ENCODE results near the gene CCDC85C.
A peak's percentile ranks its signal among the peaks of the same experiment; 100 is the strongest.

Gene CCDC85C

GRCh38 chr14:99502989-99503421 lies 101.0 kb downstream of the CCDC85C start:
- H3K4me3 ChIP-seq (ENCODE audit: low read depth, low read length), result no peak overlapping the region
- TF ChIP-seq, protein P1, sequence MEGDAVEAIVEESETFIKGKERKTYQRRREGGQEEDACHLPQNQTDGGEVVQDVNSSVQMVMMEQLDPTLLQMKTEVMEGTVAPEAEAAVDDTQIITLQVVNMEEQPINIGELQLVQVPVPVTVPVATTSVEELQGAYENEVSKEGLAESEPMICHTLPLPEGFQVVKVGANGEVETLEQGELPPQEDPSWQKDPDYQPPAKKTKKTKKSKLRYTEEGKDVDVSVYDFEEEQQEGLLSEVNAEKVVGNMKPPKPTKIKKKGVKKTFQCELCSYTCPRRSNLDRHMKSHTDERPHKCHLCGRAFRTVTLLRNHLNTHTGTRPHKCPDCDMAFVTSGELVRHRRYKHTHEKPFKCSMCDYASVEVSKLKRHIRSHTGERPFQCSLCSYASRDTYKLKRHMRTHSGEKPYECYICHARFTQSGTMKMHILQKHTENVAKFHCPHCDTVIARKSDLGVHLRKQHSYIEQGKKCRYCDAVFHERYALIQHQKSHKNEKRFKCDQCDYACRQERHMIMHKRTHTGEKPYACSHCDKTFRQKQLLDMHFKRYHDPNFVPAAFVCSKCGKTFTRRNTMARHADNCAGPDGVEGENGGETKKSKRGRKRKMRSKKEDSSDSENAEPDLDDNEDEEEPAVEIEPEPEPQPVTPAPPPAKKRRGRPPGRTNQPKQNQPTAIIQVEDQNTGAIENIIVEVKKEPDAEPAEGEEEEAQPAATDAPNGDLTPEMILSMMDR (IDR thresholded peaks at IDR 0.05; ENCODE audit: insufficient read depth, low read depth, low read length, missing control alignments), result no peak
- DNase-seq (ENCODE audit: low read depth), result no peak

- DNase-seq (ENCODE audit: low read depth), result no peak
- TF ChIP-seq, protein P1 (IDR thresholded peaks at IDR 0.05; ENCODE audit: insufficient read depth, low read depth, low read length, missing control alignments), result no peak
- no peak overlapping the region for H3K4me3 ChIP-seq (ENCODE audit: low read depth, low read length)
These were observed 106.1 kb downstream of the CCDC85C start for GRCh38 chr14:99497894-99498293.

DNA sequence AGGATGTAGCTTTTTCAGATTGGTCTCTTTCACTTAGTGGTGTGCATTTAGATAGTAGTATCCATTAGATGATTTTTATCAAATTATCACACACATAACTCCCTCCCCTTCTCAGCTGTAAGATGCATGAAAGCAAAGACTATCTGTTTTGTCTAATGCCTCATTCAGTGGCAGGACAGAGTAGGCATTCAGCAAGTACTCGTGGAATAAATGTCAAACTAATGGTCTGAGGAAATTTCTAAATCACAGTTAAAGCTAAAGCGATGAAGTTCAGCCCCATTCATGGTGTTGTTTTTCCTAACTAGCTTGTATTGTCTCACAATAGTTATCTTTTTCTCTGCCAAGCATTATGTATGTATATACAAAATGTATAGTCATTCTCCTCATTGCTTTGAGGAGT lies 106.7 kb downstream of the CCDC85C start:
- no peak for DNase-seq (ENCODE audit: low read depth)
- TF ChIP-seq, protein P1 (IDR thresholded peaks at IDR 0.05; ENCODE audit: insufficient read depth, low read depth, low read length, missing control alignments), result no peak
- no peak overlapping the region for H3K4me3 ChIP-seq (ENCODE audit: low read depth, low read length)

DNA sequence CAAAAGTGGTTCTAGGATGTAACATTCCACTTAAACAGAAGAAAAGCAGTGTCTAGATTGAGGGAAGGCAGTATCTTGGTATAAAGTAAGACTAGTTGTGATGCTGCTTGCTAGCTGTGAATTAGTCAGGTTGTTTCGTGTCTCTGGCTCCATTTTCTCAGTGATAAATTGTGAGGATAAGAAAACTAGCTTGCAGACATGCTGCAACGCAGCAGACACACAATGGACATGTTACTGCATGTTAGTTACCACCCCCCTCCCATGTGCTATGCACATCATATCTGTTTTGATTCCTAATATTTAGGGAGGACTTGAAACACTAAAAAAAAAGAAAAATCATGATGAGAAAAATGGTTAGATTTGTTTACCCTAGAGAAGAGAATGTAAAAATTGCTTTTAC lies 119.9 kb downstream of the CCDC85C start:
- H3K4me3 ChIP-seq (ENCODE audit: low read depth, low read length), result no peak overlapping the region
- TF ChIP-seq, protein P1 (IDR thresholded peaks at IDR 0.05; ENCODE audit: insufficient read depth, low read depth, low read length, missing control alignments), result no peak
- no peak for DNase-seq (ENCODE audit: low read depth)

GRCh38 chr14:99481745-99482099 lies 122.3 kb downstream of the CCDC85C start:
- TF ChIP-seq, protein P1 (IDR thresholded peaks at IDR 0.05; ENCODE audit: insufficient read depth, low read depth, low read length, missing control alignments), result no peak
- DNase-seq (ENCODE audit: low read depth), result peak; percentile 37
- peak overlapping the region; percentile 93 for H3K4me3 ChIP-seq (ENCODE audit: low read depth, low read length)

DNA sequence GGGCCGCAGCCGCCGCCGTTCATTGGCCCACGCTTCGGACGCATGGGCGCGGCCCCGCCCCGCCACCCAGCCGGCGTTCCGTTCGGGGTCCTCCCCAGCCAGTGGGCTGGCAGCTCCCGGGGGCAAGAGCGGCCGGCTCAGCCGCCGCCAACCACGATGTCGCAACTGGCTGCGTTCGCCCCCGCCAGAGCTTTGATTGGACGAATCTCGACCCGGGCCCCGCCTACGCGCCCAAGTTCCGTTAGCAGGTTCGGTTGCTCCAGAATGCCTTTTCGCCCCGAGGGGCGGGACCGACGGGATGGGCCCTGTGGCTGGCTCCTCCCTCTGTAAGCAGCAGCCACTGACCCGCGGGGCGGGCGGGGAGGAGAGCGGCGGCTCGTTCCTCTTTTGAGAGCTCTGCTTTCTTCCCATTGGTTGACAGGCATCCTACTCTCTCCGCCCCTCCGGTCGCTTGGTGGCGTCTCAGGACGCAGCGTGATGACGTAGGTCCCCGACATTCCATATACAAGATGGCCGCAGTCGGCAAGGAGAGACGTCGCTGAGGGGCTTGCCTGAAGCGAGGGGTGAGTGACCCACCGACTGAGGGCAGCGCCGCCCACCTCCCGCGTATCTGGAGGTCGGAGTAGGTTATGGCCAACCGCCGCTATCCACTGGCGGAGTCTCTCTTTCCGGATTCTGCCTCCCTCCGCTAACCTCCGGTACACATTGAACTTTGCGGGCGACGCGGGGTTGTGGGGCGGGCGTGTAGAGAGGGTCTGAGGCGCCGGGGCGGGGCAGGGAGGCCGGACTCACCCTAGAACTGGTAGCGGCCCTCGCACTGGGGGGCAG lies 122.9 kb downstream of the CCDC85C start, which contains the start of gene CCNK:
Gene CCNK, plus strand, starts transcription at position 493 of the 828 bp plus-strand sequence. CDS start 11,269 bp downstream, outside the sequence.
- TF ChIP-seq, protein P1 (IDR thresholded peaks at IDR 0.05; ENCODE audit: insufficient read depth, low read depth, low read length, missing control alignments), result no peak
- DNase-seq (ENCODE audit: low read depth), result peak; percentile 100
- peak within 1 kb of the TSS; percentile 93 for H3K4me3 ChIP-seq (ENCODE audit: low read depth, low read length)

All from GM12865 (cell line).